ENCODE data around the gene BSDC1.
A peak's percentile ranks its signal among the peaks of the same experiment; 100 is the strongest.

The BSDC1 gene

DNA sequence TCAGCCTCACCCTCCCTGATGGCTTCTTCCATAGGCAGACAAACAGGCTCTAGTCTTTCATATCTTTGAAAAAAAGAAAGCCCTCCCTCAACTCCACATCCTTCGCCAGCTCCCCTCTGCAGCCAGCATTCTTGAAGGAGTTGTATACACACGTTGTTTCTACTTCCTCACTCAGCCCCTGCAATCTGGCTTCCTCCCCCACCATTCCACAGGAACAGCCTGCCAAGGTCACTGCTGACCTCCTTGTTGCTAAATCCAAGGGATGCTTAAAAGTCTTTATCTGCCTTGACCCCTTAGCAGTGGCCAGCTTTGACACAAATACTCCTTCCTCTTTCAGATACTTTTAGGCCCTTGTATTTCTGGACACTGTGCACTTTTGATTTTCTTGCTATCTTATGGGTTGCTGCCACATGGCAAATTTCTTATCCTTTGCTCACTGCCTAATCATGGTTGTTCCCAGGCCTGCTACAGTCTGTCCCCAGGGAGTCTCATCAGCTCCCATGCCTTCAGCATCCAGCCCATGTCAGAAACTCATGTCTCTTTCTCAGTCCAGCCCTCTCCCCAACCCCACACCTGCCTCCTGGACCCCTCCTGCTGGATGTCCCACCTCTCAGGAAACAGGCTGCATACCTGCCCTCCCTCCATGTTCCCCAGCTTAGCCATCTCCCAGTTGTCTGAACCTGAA, 40.2 kb downstream of the BSDC1 start:
- TF ChIP-seq, protein P1, sequence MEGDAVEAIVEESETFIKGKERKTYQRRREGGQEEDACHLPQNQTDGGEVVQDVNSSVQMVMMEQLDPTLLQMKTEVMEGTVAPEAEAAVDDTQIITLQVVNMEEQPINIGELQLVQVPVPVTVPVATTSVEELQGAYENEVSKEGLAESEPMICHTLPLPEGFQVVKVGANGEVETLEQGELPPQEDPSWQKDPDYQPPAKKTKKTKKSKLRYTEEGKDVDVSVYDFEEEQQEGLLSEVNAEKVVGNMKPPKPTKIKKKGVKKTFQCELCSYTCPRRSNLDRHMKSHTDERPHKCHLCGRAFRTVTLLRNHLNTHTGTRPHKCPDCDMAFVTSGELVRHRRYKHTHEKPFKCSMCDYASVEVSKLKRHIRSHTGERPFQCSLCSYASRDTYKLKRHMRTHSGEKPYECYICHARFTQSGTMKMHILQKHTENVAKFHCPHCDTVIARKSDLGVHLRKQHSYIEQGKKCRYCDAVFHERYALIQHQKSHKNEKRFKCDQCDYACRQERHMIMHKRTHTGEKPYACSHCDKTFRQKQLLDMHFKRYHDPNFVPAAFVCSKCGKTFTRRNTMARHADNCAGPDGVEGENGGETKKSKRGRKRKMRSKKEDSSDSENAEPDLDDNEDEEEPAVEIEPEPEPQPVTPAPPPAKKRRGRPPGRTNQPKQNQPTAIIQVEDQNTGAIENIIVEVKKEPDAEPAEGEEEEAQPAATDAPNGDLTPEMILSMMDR (conservative IDR thresholded peaks at IDR 0.05), result no peak
- H3K27ac ChIP-seq, result no peak overlapping the region

DNA sequence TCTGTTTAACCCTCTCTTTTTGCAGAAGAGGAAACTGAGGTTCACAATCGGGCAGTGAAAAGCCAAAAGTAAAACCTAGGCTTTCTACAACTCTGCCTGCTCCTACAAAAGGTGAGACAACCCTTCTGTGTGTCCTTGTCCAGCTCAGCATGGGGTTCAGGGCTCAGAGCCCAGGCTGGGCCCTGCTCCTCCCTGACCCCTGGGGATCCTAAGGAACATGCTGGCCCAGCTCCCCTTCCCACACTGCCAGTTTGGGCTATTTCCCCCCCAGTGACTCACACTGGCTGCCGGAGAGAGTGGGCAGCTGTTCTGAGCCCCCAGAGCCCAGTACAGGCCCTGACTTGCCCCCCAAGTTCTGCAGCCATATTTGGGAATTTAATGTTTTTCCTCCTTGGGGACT, 40.8 kb downstream of the BSDC1 start:
- TF ChIP-seq, protein P1 (conservative IDR thresholded peaks at IDR 0.05), result no peak
- H3K27ac ChIP-seq, result peak overlapping the region; percentile 96; the same call in 1 of the 2 replicates

DNA sequence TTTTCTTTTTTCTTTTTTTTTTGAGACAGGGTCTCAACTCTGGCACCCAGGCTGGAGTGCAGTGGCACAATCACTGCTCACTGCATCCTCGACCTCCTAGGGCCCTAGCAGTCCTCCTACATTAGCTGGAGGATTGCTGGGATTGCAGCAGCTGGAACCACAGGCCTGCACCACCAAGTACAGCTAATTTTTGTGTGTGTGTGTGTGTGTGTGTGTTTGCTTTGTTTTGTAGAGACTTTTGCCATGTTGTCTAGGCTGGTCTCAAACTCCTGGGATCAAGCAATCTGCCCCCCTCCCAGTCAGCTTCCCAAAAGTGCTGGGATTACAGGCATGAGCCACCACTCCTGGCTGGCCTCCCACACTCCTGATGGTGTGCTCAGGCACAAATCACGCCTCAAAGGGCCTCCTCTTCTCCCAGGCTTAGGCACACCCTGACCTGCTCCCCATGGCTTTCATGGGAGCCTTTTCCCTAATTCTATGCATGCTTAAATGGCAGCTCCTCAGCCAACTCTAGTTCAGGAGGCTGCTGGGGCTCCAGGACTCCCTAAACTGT, 41.3 kb downstream of the BSDC1 start:
- TF ChIP-seq, protein P1 (conservative IDR thresholded peaks at IDR 0.05), result no peak
- peak overlapping the region; percentile 96 for H3K27ac ChIP-seq

DNA sequence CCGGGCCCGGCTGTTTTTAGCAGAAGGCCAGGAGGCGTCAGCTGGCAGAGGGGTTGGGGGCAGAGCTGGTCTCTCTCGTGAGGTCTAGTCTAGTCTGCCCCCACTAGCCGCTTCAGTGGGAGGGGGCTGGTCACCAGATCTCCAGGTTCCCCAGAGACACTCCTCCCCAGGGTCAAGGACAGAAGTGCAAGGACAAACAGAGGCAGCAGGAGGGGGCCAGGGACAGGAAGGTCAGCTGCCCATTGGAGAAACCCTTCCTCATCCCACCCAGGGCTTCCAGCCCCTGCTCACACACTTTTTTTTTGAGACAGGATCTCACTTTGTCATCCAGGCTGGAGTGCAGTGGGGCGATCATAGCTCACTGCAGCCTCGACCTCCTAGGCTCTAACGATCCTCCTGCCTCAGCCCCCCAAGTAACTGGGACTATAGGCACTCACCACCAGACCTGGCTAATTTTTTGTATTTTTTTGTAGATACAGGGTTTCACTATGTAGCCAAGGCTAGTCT, 41.9 kb downstream of the BSDC1 start:
- peak overlapping the region; percentile 96 for H3K27ac ChIP-seq
- TF ChIP-seq, protein P1 (conservative IDR thresholded peaks at IDR 0.05), result no peak

DNA sequence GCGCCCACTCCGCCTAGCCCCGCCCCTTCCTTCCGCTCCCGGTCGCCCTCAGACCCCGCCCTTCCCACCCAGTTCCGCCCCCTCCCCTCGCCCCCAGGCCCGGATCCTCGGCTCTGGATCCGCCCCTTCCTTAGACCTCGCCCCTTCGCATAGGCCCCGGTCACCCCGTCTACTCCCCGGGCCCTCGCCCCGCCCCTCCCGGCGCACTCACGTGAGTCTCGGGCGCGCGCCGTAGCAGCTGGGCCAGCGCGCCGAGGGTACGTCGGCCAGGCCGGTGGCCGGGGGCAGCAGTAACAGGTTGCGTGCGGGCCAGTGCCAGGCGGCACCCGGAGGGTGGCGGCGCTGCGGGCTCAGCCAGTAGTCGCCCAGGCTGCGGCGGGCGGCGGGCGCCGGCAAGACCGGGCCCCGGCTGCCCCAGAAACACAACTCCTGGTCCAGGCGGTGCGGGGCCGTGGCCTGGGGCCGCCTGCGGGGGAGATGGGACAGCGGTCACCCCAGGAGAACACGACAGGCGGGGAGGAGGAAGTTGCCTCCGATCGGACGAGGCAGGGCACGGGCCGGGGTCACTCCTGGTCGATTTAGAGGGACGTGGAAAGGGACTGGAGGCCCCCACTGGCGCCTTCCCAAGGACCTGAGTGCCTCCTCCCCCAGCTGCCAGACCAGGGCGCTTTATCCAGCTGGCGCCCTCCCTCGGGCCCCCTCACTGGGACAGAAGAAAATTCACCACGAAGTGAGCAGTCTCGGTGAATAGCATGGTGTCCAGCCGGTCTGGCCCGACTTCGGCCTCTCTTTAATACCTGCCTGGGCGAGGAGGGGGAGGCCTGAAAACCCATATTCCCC, 42.6 kb downstream of the BSDC1 start:
- peak overlapping the region; percentile 96 for H3K27ac ChIP-seq

DNA sequence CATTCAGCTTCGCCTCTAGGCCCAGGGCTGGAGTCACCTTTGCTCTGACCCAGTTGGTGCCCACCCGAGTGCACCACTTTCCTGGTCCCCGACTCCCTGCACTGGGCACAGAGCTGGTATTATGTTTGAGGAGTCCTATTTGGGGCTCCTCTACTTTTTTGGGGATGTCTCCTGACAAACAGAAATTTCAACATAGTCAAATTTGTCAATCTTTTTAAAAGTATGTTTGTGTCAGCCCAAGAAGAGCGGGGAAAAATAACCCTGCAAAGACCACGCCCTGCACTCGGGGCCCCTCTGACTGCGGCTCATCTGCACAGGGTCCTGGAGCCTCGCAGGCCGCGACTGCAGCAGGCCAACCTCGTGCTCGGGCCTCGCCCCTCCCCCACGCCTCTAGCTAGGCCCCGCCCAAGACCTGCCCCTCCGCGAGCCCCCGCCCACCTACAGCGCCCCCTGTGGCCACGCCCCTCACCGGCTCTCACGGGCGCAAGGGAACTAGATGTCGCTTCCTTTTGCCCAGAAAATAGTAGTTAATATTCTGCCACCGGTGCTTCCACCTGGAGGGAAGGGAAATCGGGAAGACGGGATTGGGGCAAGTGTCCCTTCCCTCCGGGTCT, 43.3 kb downstream of the BSDC1 start:
- TF ChIP-seq, protein P1 (conservative IDR thresholded peaks at IDR 0.05), result peak; percentile 55
- H3K27ac ChIP-seq, result peak overlapping the region; percentile 96

More for the DNA sequence above, 42.6 kb downstream of the BSDC1 start:
- TF ChIP-seq, protein P1 (conservative IDR thresholded peaks at IDR 0.05), result 0 out of 2 replicates have a peak, but pooled peaks have one; percentile 9

Data from VCaP (cell line).